HG02973 (cell line): ENCODE measurements around the gene ENPP1.
"Not testable (repeated sequence)": the region's sequence is repeated elsewhere in the genome, so short reads cannot be mapped to it uniquely, and the experiment has no call there.

Source experiments
- ATAC-seq: cut with Tn5 transposase; IDR thresholded peaks from one replicate; pipeline ENCODE4 v1.9.1; 2021; ENCODE audit warnings: moderate library complexity; ENCODE audit not compliant: unreplicated experiment

ENPP1 gene

GRCh38 chr6:131828080-131828479 lies 20.3 kb downstream of the ENPP1 start:
- no peak for ATAC-seq

GRCh38 chr6:131828951-131829350 lies 21.1 kb downstream of the ENPP1 start:
- ATAC-seq, result no peak

- ATAC-seq, result no peak
Measured at GRCh38 chr6:131831392-131831791, 23.6 kb downstream of the ENPP1 start.

- ATAC-seq, result no peak
Measured at GRCh38 chr6:131831886-131832285, 24.1 kb downstream of the ENPP1 start.

- no peak for ATAC-seq
Measured at GRCh38 chr6:131832363-131832762, 24.5 kb downstream of the ENPP1 start.

GRCh38 chr6:131838051-131838450 lies 30.2 kb downstream of the ENPP1 start:
- no peak for ATAC-seq

GRCh38 chr6:131839388-131839787 lies 31.6 kb downstream of the ENPP1 start:
- no peak for ATAC-seq

- no peak for ATAC-seq
Measured at GRCh38 chr6:131840441-131840840, 32.6 kb downstream of the ENPP1 start.

- no peak for ATAC-seq
Measured at GRCh38 chr6:131840936-131841583, 33.2 kb downstream of the ENPP1 start.

GRCh38 chr6:131843768-131844167 lies 35.9 kb downstream of the ENPP1 start:
- ATAC-seq, result no peak

- ATAC-seq, result no peak
Measured at GRCh38 chr6:131844243-131844841, 36.5 kb downstream of the ENPP1 start.

GRCh38 chr6:131846023-131846663 lies 38.3 kb downstream of the ENPP1 start:
- no peak for ATAC-seq

- ATAC-seq, result no peak
Measured at GRCh38 chr6:131846905-131847304, 39.1 kb downstream of the ENPP1 start.

GRCh38 chr6:131849799-131850198 lies 42.0 kb downstream of the ENPP1 start:
- ATAC-seq, result no peak

- no peak for ATAC-seq
Measured at GRCh38 chr6:131851049-131851769, 43.4 kb downstream of the ENPP1 start.

- ATAC-seq, result no peak
Measured at GRCh38 chr6:131852200-131852599, 44.4 kb downstream of the ENPP1 start.

GRCh38 chr6:131854803-131855202 lies 47.0 kb downstream of the ENPP1 start:
- no peak for ATAC-seq

GRCh38 chr6:131858765-131859415 lies 51.1 kb downstream of the ENPP1 start:
- ATAC-seq, result no peak

- not testable (repeated sequence) for ATAC-seq
Measured at GRCh38 chr6:131859658-131860057, 51.8 kb downstream of the ENPP1 start.

- ATAC-seq, result no peak
Measured at GRCh38 chr6:131861381-131861780, 53.6 kb downstream of the ENPP1 start.

GRCh38 chr6:131862476-131862875 lies 54.7 kb downstream of the ENPP1 start:
- no peak for ATAC-seq
